HCT116 (cell line): ENCODE measurements around the gene ST3GAL5.

Experiments
- ATF3 ChIP-seq: IDR thresholded peaks from 2 replicates; pipeline ENCODE4 v1.6.1; 2012
- CEBPB ChIP-seq: IDR thresholded peaks from 2 replicates; pipeline ENCODE4 v1.6.1; 2012; ENCODE audit warnings: low read depth
- CTCF ChIP-seq, 3 experiments: fragments of 200-600 bp in 1 of 3; sonication (generic) in 1 of 3; IDR thresholded peaks in 2 of 3; conservative IDR thresholded peaks in 1 of 3; 2 replicates each; pipeline ENCODE4 v1.5.1; 2012 to 2017; ENCODE audit warnings: low read depth in 2 of 3, low read length in 2 of 3, antibody characterized with exemption in 1 of 3, borderline replicate concordance in 1 of 3, control low read depth in 1 of 3, mild to moderate bottlenecking in 1 of 3, mixed read lengths in 1 of 3, mixed run types in 1 of 3, moderate library complexity in 1 of 3; ENCODE audit not compliant: insufficient read depth in 1 of 3
- EZH2 ChIP-seq: fragments of 200-600 bp; sonication (generic); IDR thresholded peaks from 2 replicates; pipeline ENCODE4 v1.6.1; 2017; ENCODE audit warnings: antibody characterized with exemption, mixed run types
- MAX ChIP-seq: IDR thresholded peaks from 2 replicates; pipeline ENCODE4 v1.6.1; 2012
- RAD21 ChIP-seq: IDR thresholded peaks from 2 replicates; pipeline ENCODE4 v1.6.1; 2012; ENCODE audit warnings: low read depth, mild to moderate bottlenecking
- SP1 ChIP-seq: IDR thresholded peaks from 2 replicates; pipeline ENCODE4 v1.6.1; 2012; ENCODE audit warnings: low read depth
- YY1 ChIP-seq: IDR thresholded peaks from 2 replicates; pipeline ENCODE4 v1.6.1; 2011; ENCODE audit warnings: low read length, low read depth, moderate library complexity, mild to moderate bottlenecking; ENCODE audit not compliant: insufficient replicate concordance; ENCODE audit errors: extremely low read depth

GRCh38 chr2:85797921-85798320 lies 90.9 kb downstream of the ST3GAL5 start:
- TF ChIP-seq RAD21 (peak; percentile 53), ATF3 (no peak), CTCF (IDR thresholded peaks at IDR 0.05 in 2 of 3, conservative IDR thresholded peaks at IDR 0.05 in 1 of 3; ENCODE audit: borderline replicate concordance in 1 of 3, insufficient read depth in 1 of 3, low read depth in 2 of 3, low read length in 2 of 3) (peak; percentile 44 to 51 (median 50); a peak in 5 of 6 replicates), EZH2 (no peak), MAX (no peak), CEBPB (no peak), SP1 (no peak), YY1 (no peak)
